ENCODE measurements around the gene LDLRAD4.

LDLRAD4 gene

DNA sequence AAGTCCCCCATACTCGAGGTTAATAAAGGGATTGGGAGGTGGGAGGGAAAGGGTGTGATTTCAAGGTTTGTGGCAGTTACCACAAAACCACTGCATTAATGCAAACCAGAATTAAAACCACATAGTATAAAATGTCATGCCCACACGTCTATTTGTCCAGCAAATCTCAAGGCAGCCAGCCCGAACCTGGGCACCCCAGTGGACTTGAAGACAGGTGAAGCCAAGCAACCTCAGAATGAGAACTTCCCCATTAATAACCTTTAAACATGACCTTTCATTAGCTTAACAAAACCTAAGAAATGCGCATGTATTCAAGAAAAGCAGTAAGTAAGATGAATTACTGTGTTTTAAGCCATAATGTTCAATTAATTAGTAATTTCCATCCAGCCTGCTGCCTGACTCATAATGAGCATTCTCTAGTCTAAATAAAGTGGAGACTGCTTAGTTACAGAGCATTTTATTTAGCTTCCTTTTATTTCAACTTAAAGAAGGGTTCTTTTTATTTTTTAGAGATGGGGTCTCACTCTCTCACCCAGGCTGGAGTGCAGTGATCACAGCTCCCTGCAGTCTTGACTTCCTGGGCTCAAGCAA lies 278.2 kb downstream of the LDLRAD4 start:
- Histone ChIP-seq H3K4me1 (ENCODE audit: control insufficient read depth, insufficient read depth, low read length) (peaks cover 13% of the 10 kb centered on the region), H3K27me3 (replicated peaks; ENCODE audit: control insufficient read depth, insufficient read depth, low read length) (peaks cover 22% of the 10 kb centered on the region), H3K9me3 (ENCODE audit: control insufficient read depth, low read length) (no peaks in the 10 kb centered on the region), H3K36me3 (ENCODE audit: control insufficient read depth, insufficient read depth, low read length, severe bottlenecking) (no peaks in the 10 kb centered on the region), H3K9ac (ENCODE audit: low read length) (no peak overlapping the region), H3K4me3 (ENCODE audit: low read length) (no peak overlapping the region)
- no peak for DNase-seq (ENCODE audit: low read depth)

DNA sequence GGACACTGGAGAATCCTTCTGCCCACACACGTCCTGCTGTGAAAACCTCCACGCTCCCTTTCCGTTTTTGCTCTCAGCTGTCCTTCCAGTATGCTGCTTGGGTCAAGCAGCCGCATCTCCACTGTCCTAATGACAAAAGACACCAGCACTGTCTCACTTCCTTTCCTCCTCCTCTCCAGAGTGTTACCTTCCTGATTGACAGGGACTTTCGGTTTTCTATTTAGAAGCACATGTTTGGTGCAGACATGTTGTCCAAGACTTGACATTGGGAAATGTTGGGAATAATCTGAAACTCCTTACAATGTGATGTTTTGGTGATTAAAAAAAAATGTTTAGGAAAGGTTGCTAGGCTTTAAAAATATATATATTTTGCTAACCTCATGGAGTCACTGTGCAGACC lies 281.2 kb downstream of the LDLRAD4 start:
- Histone ChIP-seq H3K27me3 (replicated peaks; ENCODE audit: control insufficient read depth, insufficient read depth, low read length) (peaks cover 41% of the 10 kb centered on the region), H3K36me3 (ENCODE audit: control insufficient read depth, insufficient read depth, low read length, severe bottlenecking) (no peaks in the 10 kb centered on the region), H3K9ac (ENCODE audit: low read length) (no peak overlapping the region), H3K9me3 (ENCODE audit: control insufficient read depth, low read length) (no peaks in the 10 kb centered on the region), H3K4me1 (ENCODE audit: control insufficient read depth, insufficient read depth, low read length) (peaks cover 13% of the 10 kb centered on the region), H3K4me3 (ENCODE audit: low read length) (peak overlapping the region; percentile 71)
- DNase-seq (ENCODE audit: low read depth), result no peak

DNA sequence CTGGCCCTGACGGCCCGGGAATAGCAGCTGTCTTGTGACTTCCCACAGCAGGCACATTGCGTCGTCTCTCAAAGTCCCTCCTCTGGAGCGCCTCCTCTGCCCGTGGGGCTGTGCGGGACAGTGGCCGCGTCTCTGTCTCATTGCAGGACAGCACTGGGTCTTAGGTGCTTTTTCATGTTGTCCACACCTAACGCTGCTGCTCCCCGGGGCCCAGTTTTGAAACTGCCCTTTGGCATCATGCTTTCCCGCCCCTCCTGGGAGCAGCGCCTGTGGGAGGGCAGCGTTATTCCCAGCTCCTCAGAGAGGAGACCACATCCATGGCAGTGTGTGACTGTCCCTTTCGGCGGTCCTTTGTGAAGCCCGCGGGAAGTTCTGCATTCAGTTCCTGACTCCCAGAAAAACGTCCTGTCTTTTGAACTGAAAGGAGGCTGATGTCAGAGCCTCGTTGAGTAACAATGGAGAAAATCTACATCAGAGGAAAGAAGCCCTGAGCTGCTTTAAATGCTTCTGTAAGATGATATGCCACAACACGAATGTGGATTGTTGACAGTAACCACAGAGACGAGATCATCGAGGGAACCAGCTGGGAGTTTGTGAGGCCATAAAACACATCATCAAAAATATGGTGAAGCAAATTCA lies 281.8 kb downstream of the LDLRAD4 start:
- Histone ChIP-seq H3K27me3 (replicated peaks; ENCODE audit: control insufficient read depth, insufficient read depth, low read length) (peaks cover 38% of the 10 kb centered on the region), H3K4me1 (ENCODE audit: control insufficient read depth, insufficient read depth, low read length) (peaks cover 13% of the 10 kb centered on the region), H3K4me3 (ENCODE audit: low read length) (peak overlapping the region; percentile 71), H3K9ac (ENCODE audit: low read length) (no peak overlapping the region), H3K36me3 (ENCODE audit: control insufficient read depth, insufficient read depth, low read length, severe bottlenecking) (no peaks in the 10 kb centered on the region), H3K9me3 (ENCODE audit: control insufficient read depth, low read length) (no peaks in the 10 kb centered on the region)
- peak; percentile 74 for DNase-seq (ENCODE audit: low read depth)

DNA sequence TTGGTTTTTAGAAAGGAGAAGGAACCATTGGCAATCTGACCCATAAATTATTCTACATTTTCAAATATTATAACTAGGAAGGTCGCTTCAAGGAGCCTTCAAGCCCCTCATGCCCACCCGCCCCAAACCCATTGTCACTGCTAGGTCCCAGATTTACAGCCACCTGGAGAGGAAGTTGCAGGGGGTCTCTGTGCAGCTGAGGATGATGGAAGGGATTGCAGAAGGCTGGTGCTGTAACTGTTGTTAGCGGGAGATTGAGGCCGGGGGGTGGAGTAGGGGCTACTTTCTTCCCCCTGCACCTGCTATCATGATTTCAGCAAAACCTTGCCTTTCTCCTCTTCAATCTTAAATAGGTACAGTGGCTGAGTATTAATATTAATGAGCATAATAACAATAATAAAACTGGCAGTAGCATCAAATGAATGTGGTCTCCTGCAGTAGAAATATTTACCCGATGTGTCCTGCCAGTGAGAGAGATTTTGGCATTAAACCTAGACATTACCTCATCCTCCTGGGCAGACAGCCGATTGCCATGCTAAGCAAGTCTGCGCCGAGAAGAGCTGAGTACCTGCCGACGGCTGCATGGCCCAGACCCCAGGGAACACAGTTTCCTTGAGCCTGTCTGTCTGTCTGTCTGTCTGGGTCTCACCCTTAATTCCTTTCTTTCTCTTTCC lies 282.4 kb downstream of the LDLRAD4 start:
- H3K4me3 ChIP-seq (ENCODE audit: low read length), result peak overlapping the region; percentile 47
- no peak overlapping the region for H3K9ac ChIP-seq (ENCODE audit: low read length)
- H3K9me3 ChIP-seq (ENCODE audit: control insufficient read depth, low read length), result no peaks in the 10 kb centered on the region
- H3K36me3 ChIP-seq (ENCODE audit: control insufficient read depth, insufficient read depth, low read length, severe bottlenecking), result no peaks in the 10 kb centered on the region
- H3K4me1 ChIP-seq (ENCODE audit: control insufficient read depth, insufficient read depth, low read length), result peaks cover 13% of the 10 kb centered on the region
- peak; percentile 63 for DNase-seq (ENCODE audit: low read depth)
- H3K27me3 ChIP-seq (replicated peaks; ENCODE audit: control insufficient read depth, insufficient read depth, low read length), result peaks cover 35% of the 10 kb centered on the region

DNA sequence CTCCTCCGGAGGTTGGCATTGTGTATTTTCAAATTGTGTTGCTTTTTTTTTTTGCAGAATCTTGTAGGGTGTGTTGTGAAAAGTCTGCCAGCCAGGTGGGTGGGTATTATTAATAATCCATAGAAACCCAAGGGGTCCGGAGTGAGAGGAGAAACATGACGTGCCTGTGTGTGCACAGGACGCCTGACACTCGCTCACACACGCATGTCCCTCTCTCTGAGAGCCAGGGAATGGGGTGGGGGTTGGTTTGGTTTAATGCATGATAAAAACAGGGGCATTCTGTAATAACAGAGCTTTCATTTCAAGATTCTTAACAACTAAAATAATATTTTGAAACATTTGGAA lies 283.0 kb downstream of the LDLRAD4 start:
- H3K27me3 ChIP-seq (replicated peaks; ENCODE audit: control insufficient read depth, insufficient read depth, low read length), result peaks cover 32% of the 10 kb centered on the region
- H3K36me3 ChIP-seq (ENCODE audit: control insufficient read depth, insufficient read depth, low read length, severe bottlenecking), result no peaks in the 10 kb centered on the region
- no peak overlapping the region for H3K9ac ChIP-seq (ENCODE audit: low read length)
- peak overlapping the region; percentile 47 for H3K4me3 ChIP-seq (ENCODE audit: low read length)
- no peak for DNase-seq (ENCODE audit: low read depth)
- H3K4me1 ChIP-seq (ENCODE audit: control insufficient read depth, insufficient read depth, low read length), result peaks cover 13% of the 10 kb centered on the region
- H3K9me3 ChIP-seq (ENCODE audit: control insufficient read depth, low read length), result no peaks in the 10 kb centered on the region

DNA sequence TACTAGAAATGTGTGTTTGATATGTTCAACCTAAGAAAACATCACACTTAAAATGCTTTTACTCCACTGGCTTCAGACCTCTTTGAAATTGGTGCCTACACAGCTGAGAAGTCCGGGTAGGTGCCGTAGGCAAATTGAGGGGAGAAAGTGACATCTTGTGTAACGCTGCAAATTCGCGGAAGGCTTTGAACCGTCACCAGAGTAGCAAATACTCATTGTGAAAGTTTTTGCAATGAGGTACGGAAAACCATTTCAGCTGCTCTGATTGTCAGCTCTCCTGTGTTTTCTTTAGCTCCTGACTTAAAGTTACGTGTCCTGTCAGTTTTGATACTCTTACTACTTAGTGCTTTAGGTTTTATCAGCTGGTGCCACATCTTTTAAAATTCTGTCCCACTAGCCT lies 283.3 kb downstream of the LDLRAD4 start:
- Histone ChIP-seq H3K4me3 (ENCODE audit: low read length) (no peak overlapping the region), H3K9me3 (ENCODE audit: control insufficient read depth, low read length) (no peaks in the 10 kb centered on the region), H3K4me1 (ENCODE audit: control insufficient read depth, insufficient read depth, low read length) (peaks cover 13% of the 10 kb centered on the region), H3K27me3 (replicated peaks; ENCODE audit: control insufficient read depth, insufficient read depth, low read length) (peaks cover 29% of the 10 kb centered on the region), H3K36me3 (ENCODE audit: control insufficient read depth, insufficient read depth, low read length, severe bottlenecking) (no peaks in the 10 kb centered on the region), H3K9ac (ENCODE audit: low read length) (no peak overlapping the region)
- no peak for DNase-seq (ENCODE audit: low read depth)

DNA sequence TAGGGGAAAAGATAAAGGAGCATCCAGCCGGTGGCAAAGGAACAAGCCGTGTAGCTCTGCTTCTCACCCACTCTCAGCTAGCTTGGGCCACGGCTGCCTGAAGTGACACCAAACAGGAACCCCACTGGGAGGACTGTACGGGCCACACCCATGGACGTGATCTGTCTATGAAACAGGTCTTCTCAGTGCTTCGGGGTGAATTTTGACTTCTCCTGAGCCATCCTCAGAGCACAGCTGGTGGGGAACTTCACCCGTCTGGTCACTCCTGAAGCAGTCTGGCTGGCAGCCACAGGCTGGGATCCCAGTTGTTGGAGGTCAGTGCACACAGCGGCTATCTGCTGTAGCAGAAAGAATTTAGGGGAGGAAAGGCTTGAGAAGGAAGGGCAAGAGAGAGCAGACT lies 284.0 kb downstream of the LDLRAD4 start:
- Histone ChIP-seq H3K4me1 (ENCODE audit: control insufficient read depth, insufficient read depth, low read length) (peaks cover 13% of the 10 kb centered on the region), H3K9ac (ENCODE audit: low read length) (no peak overlapping the region), H3K9me3 (ENCODE audit: control insufficient read depth, low read length) (no peaks in the 10 kb centered on the region), H3K4me3 (ENCODE audit: low read length) (no peak overlapping the region), H3K36me3 (ENCODE audit: control insufficient read depth, insufficient read depth, low read length, severe bottlenecking) (no peaks in the 10 kb centered on the region), H3K27me3 (replicated peaks; ENCODE audit: control insufficient read depth, insufficient read depth, low read length) (peaks cover 28% of the 10 kb centered on the region)
- no peak for DNase-seq (ENCODE audit: low read depth)

DNA sequence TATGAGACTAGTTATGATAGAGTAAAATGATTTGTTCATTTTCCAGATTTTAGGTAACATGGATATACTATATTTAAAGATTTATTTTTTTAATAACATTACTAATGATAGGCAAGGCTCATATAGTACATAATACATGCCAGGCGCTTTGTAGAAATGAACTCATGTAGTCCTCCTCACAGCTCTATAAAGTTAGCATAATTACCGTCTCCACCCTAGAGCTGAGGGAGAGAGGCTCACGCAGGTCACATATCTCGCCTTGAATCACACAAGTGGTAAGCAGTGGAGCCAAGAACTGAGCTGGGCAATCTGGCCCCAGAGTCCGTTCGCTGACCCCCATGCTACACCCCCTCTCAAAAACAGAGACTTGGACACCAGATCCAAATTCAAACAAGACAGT lies 285.3 kb downstream of the LDLRAD4 start:
- H3K4me3 ChIP-seq (ENCODE audit: low read length), result no peak overlapping the region
- H3K36me3 ChIP-seq (ENCODE audit: control insufficient read depth, insufficient read depth, low read length, severe bottlenecking), result no peaks in the 10 kb centered on the region
- peaks cover 13% of the 10 kb centered on the region for H3K4me1 ChIP-seq (ENCODE audit: control insufficient read depth, insufficient read depth, low read length)
- peaks cover 31% of the 10 kb centered on the region for H3K27me3 ChIP-seq (replicated peaks; ENCODE audit: control insufficient read depth, insufficient read depth, low read length)
- H3K9ac ChIP-seq (ENCODE audit: low read length), result no peak overlapping the region
- peaks cover 7% of the 10 kb centered on the region for H3K9me3 ChIP-seq (ENCODE audit: control insufficient read depth, low read length)
- no peak for DNase-seq (ENCODE audit: low read depth)

DNA sequence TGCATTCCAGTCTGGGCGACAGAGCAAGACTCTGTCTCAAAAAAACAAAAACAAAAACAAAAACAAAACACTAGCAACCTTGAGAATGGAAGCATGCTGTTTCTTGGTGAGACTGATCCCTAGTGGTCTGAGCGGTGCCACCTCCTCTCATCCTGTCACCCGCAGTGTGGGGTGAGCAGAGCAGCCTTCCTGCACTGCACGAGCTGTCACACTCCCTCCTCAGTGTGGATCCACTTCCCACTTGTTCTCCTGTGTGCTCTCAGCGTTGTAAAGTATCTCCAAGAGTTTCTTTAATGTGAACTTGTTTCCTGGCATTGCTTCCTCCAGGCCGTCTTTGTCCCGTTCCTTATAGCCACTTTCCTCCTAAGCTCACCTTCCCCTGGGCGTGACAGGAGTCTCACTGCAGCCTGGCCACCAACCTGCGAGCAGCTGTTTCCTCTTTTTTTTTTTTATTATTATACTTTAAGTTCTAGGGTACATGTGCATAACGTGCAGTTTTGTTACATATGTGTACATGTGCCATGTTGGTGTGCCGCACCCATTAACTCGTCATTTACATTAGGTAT lies 287.3 kb downstream of the LDLRAD4 start:
- peaks cover under 1% of the 10 kb centered on the region for H3K4me1 ChIP-seq (ENCODE audit: control insufficient read depth, insufficient read depth, low read length)
- no peak overlapping the region for H3K9ac ChIP-seq (ENCODE audit: low read length)
- H3K9me3 ChIP-seq (ENCODE audit: control insufficient read depth, low read length), result peaks cover 14% of the 10 kb centered on the region
- H3K36me3 ChIP-seq (ENCODE audit: control insufficient read depth, insufficient read depth, low read length, severe bottlenecking), result no peaks in the 10 kb centered on the region
- peaks cover 35% of the 10 kb centered on the region for H3K27me3 ChIP-seq (replicated peaks; ENCODE audit: control insufficient read depth, insufficient read depth, low read length)
- no peak for DNase-seq (ENCODE audit: low read depth)
- H3K4me3 ChIP-seq (ENCODE audit: low read length), result no peak overlapping the region

DNA sequence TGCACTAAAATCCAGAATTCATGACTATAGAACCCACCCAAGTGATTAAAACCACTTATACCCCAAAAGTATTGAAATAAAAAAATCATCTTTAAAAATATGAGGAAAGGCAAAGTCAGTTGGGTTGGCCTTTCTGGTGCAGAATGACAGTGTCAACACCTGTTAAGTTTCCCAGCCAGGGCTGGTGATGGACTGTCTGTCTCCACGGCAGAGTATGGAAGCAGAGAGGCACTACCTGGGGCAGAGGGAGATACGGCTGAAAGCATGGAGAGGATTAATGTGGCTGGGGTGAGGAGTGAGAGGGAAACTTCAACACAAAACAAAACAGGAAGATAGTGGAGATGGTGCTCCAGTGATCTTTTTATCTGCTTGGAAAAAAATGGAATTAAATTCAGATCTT lies 292.0 kb downstream of the LDLRAD4 start:
- Histone ChIP-seq H3K4me1 (ENCODE audit: control insufficient read depth, insufficient read depth, low read length) (no peaks in the 10 kb centered on the region), H3K36me3 (ENCODE audit: control insufficient read depth, insufficient read depth, low read length, severe bottlenecking) (no peaks in the 10 kb centered on the region)

DNA sequence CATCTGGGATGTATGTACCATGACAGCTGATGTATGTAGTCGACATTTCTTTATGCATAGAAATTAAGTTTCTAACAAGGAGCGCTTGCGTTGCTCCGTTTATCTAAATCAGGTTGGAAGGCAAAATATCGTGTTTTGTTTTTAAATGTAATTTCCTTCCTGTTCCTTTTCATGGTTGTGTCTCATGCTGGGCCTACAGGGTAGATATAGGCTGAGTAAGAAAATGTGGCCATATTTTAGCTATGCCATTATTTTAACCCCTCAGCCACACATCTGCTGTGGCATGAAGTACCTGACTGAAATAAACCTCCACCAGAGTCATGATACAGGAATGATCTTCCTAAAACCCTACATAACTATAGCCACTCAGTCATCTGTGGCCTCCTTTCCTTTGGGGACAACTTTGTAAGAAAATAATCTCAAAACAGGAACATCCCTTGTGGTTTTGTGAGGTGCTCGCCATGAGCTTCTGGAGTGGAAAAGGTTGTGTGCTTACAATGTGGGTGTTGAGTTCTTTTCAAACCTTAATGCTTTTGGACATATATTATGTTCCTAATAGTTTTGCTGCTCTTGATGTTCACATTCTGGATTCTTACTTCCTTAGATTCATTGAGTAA lies 293.5 kb downstream of the LDLRAD4 start:
- no peak for DNase-seq (ENCODE audit: low read depth)
- Histone ChIP-seq H3K36me3 (ENCODE audit: control insufficient read depth, insufficient read depth, low read length, severe bottlenecking) (no peaks in the 10 kb centered on the region), H3K4me3 (ENCODE audit: low read length) (no peak overlapping the region), H3K9me3 (ENCODE audit: control insufficient read depth, low read length) (peaks cover 14% of the 10 kb centered on the region), H3K4me1 (ENCODE audit: control insufficient read depth, insufficient read depth, low read length) (no peaks in the 10 kb centered on the region), H3K9ac (ENCODE audit: low read length) (no peak overlapping the region), H3K27me3 (replicated peaks; ENCODE audit: control insufficient read depth, insufficient read depth, low read length) (peaks cover 9% of the 10 kb centered on the region)

More for the DNA sequence above, 292.0 kb downstream of the LDLRAD4 start:
- peaks cover 9% of the 10 kb centered on the region for H3K27me3 ChIP-seq (replicated peaks; ENCODE audit: control insufficient read depth, insufficient read depth, low read length)
- H3K9me3 ChIP-seq (ENCODE audit: control insufficient read depth, low read length), result peaks cover 14% of the 10 kb centered on the region
- DNase-seq (ENCODE audit: low read depth), result no peak
- no peak overlapping the region for H3K9ac ChIP-seq (ENCODE audit: low read length)
- no peak overlapping the region for H3K4me3 ChIP-seq (ENCODE audit: low read length)

Measured in adipocyte (in vitro differentiated cells).